PC-3 (cell line): Measurements from ENCODE around the gene REM1.
"Not testable (repeated sequence)": the region's sequence is repeated elsewhere in the genome, so short reads cannot be mapped to it uniquely, and the experiment has no call there.

ENCODE experiments used
- CTCF ChIP-seq: fragments of 300-600 bp; sonication (generic); conservative IDR thresholded peaks from 2 replicates; pipeline ENCODE4 v1.5.1; 2017; ENCODE audit warnings: antibody characterized with exemption, low read depth, mild to moderate bottlenecking, low read length
- EZH2phosphoT487 ChIP-seq: fragments of 300-600 bp; sonication (generic); IDR thresholded peaks from 2 replicates; pipeline ENCODE4 v1.6.1; 2018; ENCODE audit warnings: mild to moderate bottlenecking, antibody characterized with exemption, low read length, borderline replicate concordance

DNA sequence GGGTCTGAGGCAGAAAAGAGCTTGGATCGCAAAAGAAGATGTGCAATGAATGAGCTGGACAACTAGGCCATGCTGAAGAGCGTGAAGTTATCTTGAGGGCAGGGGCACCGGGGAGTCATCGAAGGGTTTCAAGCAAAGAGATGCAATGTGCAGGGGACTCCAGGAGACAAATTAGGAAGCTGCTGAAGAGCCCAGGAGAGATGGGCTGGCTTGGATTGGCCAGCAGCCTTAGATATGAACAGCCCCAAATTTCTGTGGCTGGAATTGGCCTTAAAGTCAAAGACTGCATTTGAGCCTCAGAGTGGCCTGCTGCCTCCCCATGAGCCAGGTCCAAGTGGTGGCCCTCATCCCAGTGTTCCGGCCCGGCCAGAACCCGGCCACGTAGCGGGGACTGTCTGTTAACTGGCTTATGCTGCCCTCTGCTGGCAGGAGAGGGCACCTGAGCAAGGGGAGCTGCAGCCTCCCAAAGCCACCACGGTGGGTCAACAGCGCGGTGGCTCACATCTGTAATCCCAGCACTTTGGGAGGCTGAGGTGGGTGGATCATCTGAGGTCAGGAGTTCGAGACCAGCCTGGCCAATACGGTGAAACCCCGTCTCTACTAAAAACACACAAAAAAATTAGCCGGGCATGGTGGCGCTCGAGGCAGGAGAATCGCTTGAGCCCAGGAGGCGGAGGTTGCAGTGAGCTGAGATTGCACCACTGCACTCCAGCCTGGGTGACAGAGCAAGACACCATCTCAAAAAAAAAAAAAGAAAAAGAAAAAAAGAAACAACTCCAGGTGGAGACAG is 28.0 kb downstream of the REM1 start:
- peak; percentile 88 for TF ChIP-seq CTCF
- not testable (repeated sequence) for TF ChIP-seq EZH2phosphoT487
